Glomerular visceral epithelial cell (primary cell): ENCODE results near the gene CFAP61.
A peak's percentile ranks its signal among the peaks of the same experiment; 100 is the strongest.
"Not testable (repeated sequence)": the region's sequence is repeated elsewhere in the genome, so short reads cannot be mapped to it uniquely, and the experiment has no call there.

Experiments
- DNase-seq: peaks from one replicate; pipeline ENCODE4 v3.0.0-alpha.2; 2016; ENCODE audit errors: extremely low spot score

The CFAP61 gene

DNA sequence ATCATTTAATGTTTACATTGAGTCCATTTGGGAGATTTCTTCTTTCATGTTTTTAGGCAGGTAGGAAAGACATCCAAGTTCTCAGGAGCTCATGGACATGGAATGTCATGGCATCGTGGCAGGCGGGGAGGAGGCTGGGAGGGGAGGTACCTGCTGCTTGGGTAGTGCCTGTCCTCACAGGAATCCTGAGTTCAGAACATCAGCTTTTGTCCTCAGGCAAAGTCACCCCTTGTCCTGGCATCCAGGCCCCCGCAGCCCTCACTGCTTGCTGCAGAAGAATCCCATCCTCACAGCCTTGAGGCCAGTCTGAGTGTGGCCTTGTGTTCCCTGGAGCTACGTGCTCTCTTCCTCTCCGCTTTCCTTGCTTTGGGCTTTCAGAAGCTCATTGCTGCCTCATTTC lies 157.4 kb downstream of the CFAP61 start:
- no peak for DNase-seq

DNA sequence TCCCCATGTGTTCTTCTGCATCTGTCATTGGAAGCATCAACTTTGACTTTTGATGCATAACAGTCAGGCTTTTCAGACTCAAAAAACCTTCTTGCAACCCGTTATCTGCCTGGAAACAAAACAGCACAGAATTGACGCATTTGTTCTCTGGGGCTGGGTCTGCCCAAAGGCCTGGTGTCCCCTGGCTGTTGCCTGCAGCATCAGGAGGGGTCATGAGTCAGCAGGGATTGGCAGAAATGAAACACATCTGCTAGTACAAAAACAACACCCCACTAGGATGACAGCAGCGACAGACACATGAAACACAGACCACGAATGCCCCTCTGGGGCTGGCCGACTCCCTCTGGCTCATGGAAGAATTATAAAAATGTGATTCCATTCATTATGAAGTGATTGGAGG lies 158.0 kb downstream of the CFAP61 start:
- DNase-seq, result no peak

DNA sequence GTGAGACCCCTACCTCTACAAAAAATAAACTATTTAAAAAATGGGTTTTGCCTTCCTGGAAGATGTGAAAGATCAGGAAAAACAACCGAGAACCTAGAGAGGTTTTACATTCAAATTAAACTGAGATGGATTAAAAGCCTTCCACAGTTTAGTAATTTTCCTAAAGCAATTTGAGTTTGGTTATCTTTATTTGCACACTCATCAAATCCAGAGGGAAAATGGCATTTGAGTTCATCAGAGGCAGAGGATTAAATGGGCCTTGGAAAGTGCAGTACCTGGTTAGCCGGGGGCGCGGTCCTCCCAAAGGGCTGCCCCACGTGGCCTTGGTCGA lies 158.6 kb downstream of the CFAP61 start:
- DNase-seq, result no peak

DNA sequence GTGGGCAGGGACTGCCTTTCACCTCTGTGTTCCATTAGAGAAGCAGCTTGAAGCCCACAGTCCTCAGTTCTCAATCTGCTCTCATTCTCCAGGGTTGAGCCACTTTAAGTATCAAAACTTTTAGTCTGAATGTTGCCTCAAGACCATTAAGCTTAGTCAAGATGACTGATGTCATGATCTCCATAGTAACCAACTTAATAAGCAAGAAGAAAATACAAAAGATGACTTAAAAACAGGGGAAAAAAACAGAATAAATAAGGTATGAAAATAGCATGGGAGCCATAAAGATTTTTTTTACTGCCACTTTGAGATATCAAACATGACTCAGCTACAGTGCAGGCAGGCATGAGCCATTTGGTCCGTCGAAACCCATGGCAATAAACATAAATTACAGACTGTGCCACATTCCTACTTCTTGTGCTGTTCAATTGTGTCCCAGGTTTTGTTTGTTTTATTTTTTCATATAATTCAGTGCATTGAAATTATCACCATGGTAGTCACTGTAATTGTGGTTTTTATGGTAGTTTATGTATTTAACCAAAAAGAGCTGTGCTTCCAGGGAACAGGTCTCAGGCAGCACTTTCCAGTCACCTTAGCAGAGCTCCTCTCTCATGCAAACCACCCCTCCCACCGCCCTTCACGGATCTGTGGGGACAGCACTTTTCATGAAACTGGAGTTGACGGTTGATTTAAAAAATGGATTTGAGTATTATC lies 159.1 kb downstream of the CFAP61 start:
- no peak for DNase-seq

DNA sequence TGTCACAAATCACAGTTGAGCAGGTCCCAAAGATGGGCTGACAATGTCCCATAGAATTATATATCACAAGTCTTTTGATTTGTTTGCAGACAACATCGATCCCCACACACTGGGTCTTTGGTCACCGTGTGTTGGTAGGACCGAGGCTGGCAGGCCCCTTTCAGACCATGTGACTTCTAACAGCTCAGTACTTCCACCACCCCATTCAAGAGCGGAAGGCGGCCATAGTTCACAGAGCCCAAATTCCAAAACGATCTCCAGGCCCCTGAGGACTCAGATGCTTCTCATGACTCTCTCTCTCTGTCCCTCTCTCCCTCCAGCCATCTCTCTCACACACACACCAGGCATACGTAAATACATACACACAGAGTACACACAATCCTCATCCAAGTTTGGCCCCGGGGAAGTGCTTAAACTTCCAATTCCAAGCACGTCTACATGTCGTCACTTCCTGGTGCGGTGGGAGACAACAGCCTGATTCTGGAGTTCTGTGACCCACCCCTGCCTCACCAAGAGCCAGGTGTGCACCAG lies 159.7 kb downstream of the CFAP61 start:
- DNase-seq, result no peak

DNA sequence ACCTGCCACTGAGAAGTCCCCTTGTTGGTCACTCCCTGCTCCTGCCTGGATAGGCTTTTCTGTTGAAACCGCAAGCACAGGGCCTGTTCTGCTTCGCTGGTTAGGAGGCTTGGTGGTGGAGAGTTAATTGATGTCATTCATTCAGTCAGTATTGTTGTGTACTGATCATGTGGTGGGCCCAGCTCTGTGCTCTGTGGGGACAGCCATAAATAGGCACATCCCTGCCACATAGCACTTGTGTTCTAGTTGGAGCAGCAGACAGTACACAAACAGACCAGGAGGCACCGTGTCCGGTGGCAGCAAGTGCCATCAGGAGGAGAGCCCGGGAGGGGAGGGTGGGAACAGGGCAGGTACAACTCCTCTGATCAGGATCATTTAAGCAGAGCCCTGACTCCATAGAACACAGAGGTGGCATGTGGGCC lies 160.4 kb downstream of the CFAP61 start:
- DNase-seq, result peak; percentile 16

DNA sequence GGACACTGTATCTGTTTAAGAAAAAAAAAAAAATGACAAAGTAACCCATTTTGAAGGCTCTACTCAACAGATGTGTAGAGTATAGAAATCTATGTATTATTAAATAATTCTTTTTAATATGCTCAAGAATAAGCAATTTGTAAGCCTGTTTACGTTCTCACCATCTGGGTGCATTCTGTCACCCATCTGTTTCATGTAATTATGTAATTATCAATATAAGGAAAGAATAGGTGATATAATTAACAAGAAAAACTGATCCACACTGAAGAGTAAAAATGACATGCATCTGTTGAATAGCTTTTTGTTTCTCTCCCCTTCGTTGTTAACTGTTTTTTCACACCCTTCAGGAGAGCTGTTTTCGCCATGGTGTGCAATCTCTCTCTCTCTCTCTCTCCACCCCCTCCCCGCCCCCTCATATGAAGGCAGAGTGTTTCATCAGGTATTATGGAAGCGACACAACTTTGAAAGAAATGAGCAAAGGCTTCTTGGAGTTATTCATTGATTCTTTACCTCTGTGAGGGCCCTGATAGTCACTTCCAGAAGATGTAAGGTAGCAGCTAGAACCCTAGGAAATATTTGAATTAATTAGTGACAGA lies 161.3 kb downstream of the CFAP61 start:
- no peak for DNase-seq

DNA sequence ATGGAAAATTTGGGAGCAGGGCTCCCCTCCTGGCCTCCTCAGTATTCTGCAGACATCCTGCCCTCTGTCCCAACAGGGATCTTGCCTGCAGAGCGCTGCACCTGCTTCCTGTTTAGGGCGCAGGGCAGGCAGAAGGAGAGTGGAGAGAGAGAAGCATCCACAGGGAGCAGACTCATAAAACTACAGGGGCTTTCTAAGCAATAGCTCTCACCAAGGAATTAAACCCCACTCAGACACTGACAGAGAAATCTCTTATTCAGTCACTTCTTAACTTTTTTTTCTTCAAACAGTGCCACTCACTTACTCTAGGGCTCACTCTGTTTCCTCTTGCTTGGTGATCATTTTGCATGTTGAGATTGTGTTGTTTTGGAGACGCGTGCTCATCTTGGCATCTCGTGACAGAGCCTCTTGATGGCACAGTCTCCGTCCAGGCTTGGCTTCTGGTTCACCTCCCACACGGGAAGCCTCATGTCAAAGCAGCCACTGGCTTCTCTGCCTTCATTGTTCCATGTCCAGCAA lies 162.5 kb downstream of the CFAP61 start:
- DNase-seq, result no peak

DNA sequence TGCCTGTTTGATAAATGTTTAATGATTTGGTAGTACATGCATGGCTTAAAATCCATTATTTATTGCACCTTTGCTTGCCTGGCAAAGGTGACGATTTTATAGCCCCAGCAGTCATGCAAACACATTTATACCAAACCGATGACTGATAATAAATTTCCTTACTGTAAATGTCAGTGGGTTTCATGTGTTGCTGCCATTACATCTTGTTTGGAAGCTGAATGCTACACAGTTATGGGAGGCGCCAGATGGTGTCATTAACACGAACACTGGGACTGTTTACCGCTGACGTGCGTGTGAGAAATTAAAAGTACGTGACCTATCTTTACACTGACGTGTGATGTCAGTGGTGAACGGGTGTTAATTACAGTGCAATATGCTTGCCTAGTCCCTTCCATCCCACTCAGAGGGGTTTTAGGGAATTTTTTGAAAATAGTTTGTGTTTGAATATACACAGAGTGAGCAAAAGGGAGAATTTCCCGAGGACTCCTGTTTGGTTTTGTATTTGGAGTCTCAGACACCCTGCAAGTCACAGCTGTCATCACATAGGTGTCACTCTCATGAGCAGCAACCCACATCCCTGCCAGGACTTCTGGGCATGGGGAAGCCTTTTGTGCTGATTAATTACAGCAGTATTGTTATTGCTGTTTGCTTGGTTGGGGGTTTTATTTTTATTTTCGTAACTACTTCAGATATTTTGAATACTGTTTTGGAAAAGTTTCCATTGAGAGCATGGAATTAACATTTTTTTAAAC lies 163.8 kb downstream of the CFAP61 start:
- DNase-seq, result no peak

DNA sequence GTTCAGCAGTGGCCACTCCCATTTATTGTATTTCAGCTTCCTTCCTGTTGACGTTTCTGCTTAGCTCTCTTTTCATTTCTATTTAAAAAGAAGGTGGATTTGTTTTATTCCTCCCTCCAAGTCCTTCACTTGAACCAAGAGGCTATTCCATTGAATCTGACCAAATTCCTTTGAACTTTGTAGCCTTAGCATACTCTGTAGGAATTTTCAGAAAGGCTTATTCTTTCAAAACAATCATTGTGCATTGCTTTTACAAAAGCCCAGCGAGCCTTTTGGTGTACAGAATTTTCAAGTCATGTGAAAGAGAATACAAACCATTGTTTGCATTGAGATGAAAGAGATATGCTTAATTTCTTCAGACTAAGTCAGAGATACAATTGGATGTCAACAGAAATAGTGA lies 164.6 kb downstream of the CFAP61 start:
- no peak for DNase-seq

DNA sequence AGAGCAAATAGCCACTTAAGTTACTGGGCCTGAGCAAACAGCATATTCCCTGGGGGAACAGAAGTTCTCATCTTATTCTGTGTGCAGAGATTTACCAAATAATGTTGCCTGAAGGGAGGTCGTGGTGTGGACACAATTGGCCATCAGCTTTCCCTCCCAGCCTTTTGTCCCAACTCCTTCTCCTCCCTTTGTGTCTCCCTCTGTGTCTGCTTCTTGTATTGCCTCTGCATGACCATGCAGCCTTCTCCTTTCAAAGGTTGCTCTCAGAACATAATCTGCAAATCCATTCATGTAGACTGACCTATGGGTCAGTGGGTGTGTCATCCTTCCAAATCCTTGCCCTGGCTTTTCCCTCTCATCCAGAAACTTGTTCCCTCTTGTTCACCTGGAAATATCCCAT lies 165.3 kb downstream of the CFAP61 start:
- no peak for DNase-seq

DNA sequence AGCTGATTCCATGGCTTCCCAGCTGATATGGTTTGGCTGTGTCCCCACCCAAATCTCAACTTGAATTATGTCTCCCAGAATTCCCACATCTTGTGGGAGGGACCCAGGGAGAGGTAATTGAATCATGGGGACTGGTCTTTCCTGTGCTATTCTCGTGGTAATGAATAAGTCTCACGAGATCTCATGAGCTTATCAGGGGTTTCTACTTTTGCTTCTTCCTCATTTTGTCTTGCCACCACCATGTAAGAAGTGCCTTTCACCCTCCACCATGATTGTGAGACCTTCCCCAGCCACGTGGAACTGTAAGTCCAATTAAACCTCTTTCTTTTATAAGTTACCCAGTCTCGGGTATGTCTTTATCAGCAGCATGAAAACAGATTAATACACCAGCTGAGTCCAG lies 165.8 kb downstream of the CFAP61 start:
- not testable (repeated sequence) for DNase-seq

DNA sequence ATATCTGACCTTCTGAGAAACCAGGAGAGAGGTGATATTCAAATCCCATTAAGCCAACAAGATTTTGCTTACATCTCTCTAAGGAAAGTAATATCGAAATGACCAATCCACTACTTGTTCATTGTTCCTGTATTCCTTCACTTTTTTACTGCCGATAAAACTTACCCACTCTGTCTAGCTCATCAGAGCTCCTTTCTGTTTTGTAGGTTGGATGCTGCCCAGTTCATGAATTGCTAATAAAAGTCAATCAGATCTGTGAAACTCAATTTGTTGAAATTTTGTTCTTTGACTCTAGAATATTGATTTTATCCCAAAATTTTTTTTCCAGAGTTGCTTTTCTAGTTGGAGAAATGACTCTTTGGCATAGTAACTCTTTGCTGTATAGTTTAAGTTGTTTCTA lies 166.7 kb downstream of the CFAP61 start:
- no peak for DNase-seq

DNA sequence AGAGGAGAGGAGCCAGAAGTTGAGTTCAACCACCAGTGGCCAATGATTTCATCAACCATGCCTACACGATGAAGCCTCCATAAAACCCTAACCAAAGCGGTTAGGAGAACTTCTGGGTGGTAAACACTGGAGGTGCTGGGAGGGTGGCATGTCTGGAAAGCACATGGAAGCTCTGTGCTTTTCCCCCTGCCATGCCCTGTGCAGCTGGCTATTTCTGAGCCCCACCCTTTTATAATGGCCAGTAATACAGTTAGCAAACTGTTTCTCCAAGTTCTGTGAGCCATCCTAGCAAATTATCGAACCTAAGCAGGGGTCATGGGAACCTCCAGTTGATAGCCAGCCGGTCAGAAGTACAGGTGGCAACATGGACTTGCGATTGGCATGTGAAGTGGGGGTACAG lies 167.8 kb downstream of the CFAP61 start:
- no peak for DNase-seq

DNA sequence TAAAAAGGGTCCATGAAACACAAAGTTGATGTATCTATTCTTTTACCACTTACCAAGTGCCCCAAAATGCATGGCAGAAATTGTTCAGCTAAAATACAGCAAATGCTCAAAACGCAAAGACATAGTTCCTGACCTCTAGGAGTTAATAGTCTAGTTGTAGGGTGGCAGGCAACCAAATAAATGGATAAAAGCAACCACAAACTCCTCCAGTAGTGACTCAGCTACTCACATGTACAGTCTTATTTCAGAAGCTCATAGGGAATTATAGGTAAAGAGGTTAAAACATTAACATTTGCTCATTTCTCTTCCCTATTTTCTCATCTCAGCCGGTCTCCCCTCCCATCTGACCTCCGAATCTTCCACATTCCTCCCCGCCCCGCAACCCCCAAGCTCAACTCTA lies 171.6 kb downstream of the CFAP61 start:
- no peak for DNase-seq

DNA sequence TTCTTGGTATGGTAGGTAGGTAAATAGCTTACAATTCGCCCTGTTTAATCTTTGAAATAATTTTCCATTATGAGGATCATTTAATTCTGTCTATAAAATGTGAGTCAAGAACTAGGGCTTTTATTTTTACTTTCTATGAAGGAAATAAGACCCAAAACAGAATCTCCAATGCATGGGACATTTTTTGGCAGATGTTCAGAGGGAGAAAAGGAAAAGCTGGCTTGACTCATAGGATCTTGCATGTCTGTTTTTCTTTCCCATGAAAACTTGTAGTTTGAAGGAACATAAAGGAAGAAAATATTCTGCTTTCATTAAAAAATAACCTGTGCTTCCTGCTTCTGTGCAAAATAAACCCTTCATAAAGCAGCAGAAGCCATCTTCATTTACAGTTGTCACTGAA lies 172.5 kb downstream of the CFAP61 start:
- no peak for DNase-seq

DNA sequence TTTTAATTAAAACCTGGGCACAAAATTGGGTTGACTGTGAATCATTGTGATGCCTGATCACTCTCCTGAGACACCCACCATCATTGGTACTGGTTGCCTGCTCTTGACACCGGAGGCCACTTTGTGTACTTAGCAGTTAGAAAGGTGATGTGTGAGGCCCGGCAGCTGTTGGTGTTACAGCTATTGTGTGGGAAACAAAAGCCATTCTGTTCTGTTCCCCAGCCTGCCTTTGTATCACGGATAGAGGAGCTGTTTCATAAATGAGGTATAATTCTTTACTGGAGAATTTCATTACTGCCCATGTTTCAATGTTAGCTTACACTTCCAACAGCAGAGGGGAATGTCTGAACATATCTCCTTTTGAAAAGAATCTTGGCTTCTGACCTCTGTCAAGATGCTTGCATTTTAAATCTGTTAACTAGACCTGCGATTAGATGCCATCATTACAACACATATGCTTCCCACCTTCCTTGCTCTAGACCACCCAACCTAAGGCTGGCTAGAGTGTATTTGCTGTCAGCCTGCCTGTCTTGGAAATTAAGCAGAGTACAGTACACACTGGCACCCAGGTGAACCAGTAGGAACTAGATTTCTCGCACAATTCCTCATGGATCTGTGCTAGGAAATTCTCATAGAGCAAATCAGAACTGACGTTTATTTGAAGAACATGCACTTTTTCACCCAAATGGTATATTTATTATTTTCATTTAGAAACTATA lies 173.2 kb downstream of the CFAP61 start:
- no peak for DNase-seq

DNA sequence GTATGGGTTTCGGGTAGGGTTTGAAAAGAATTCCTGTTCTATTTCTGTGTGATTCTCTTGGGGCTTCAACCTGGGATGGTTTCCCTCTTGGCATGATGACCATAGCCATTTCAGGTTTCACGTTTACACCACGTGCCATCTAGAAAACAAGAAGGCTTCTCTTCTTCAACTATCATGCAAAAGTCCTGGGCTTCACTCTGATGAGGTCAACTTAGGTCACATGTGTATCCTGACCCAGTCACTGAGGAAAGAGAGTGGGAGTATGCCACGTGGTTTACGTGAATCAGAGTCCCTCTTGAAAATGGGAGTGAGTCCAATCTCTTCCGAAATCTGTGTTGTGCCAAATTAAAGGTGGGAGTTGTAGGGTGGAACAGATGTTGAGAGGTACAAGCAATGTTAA lies 174.2 kb downstream of the CFAP61 start:
- no peak for DNase-seq

DNA sequence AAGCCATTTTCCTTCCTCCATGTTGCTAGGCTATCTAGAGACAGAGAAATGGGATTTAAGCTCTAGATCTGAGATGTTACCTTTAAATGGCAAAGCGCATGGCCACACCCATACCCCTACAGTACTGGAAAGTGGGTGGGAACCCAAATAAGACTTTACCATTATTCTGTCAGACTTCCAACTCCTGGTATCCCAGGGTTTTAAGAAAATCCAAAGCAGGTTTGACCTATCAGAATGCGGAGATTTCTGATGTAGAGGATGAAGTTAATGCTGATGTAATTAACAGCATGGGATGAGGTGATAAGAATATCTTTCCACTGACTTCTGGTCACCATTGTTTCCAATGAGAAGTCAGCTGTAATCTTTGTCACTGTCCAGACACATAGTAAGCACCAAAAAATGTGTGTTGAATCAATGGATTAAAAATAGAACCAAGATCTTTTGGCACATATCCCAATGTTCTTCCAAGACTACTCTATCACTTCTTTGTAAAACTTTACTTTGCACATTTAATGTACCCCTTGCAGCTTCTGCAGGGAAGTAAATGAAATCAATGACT lies 174.8 kb downstream of the CFAP61 start:
- no peak for DNase-seq

DNA sequence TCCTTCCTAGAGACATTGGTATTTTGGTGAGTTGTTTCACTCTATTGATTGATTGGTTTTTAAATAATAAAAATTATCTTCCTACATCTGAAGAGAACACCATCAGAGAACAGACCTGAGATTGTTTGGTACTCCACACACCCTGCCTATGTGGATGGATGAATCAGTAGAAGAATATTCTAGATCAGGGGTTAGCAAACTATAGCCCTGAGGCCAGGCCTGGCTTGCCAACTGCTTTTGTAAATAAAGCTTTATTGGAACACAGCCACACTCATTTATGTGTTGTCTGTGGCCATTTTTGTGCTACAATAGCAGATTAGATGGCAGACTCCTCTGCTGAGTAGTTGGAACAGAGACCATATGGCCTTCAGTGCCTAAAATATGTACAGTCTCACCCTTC lies 176.0 kb downstream of the CFAP61 start:
- no peak for DNase-seq

DNA sequence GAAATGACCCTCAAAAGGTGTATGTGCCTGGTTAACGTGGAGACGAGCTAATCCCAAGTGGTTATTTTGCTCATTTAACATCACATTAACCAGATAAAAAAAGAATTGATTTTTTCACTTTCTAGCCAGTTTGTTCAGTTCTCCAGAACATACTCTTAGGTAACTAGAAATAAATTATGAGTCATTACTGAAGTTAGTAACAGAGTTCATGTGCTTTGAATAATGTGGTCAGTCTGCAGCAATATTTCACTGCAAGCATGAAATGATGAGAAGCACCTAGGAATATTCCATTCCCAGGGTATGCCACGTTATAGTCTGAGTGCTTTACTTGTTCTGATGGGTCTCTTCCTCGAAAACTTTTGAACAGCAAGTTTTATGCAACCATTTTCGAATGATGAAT lies 177.3 kb downstream of the CFAP61 start:
- no peak for DNase-seq

DNA sequence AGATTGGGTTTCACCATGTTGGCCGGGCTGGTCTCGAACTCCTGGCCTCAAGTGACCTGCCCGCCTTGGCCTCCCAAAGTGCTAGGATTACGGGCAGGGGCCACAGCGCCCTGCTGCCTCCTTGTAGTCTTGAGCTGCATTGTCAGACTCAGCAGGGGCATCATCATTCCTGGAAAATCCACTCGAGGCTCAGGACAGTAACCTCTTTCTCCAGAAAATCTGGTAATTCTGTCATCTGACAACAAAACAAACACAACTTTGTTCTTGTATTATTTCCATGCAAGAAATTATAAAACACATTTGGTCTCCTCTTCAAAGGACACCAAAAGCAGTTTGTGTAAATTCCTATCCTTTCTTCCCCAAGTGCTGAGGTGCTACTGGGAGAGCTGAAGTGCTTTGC lies 178.4 kb downstream of the CFAP61 start:
- DNase-seq, result no peak
